Measurements from ENCODE around the gene GPRIN2.
A peak's percentile ranks its signal among the peaks of the same experiment; 100 is the strongest.

The GPRIN2 gene

GRCh38 chr10:46565591-46566332 is 9.3 kb upstream of the GPRIN2 start:
- peak; percentile 50 for DNase-seq

GRCh38 chr10:46560952-46561351 is 4.5 kb upstream of the GPRIN2 start:
- no peak for DNase-seq

- DNase-seq = no peak
Observed at GRCh38 chr10:46560381-46560780, 3.9 kb upstream of the GPRIN2 start.

GRCh38 chr10:46559231-46559671 is 2.8 kb upstream of the GPRIN2 start:
- DNase-seq = no peak

GRCh38 chr10:46558392-46559185 is 2.1 kb upstream of the GPRIN2 start:
- DNase-seq = no peak

- no peak for DNase-seq
Observed at GRCh38 chr10:46558122-46558391, 1.6 kb upstream of the GPRIN2 start.

- DNase-seq = no peak
Observed at GRCh38 chr10:46557319-46558121, 1.1 kb upstream of the GPRIN2 start.

GRCh38 chr10:46555713-46556514 is 544 bp downstream of the GPRIN2 start:
- no peak for DNase-seq

- DNase-seq = no peak
Observed at GRCh38 chr10:46555366-46555712, 1.1 kb downstream of the GPRIN2 start.

GRCh38 chr10:46554166-46554781 is 2.2 kb downstream of the GPRIN2 start:
- DNase-seq = no peak

GRCh38 chr10:46553238-46554049 is 3.0 kb downstream of the GPRIN2 start:
- no peak for DNase-seq

- no peak for DNase-seq
Observed at GRCh38 chr10:46552526-46553237, 3.8 kb downstream of the GPRIN2 start.

- DNase-seq = no peak
Observed at GRCh38 chr10:46551701-46552525, 4.5 kb downstream of the GPRIN2 start.

- no peak for DNase-seq
Observed at GRCh38 chr10:46550795-46551700, 5.4 kb downstream of the GPRIN2 start.

- DNase-seq = no peak
Observed at GRCh38 chr10:46550076-46550790, 6.2 kb downstream of the GPRIN2 start.

GRCh38 chr10:46549171-46550075 is 7.0 kb downstream of the GPRIN2 start:
- no peak for DNase-seq

- no peak for DNase-seq
Observed at GRCh38 chr10:46548498-46549090, 7.9 kb downstream of the GPRIN2 start.

All from CD4-positive, alpha-beta T cell treated with Interleukin-4 for 1 hour (primary cell).